Stimulated activated CD8-positive, alpha-beta memory T cell treated with anti-CD3 and anti-CD28 coated beads, Interleukin-12 subunit alpha, Interleukin-12 subunit beta, amount 100 ng/mL, for 1 hour (primary cell): Measurements from ENCODE around the gene RPA3.
"Not testable (repeated sequence)": the region's sequence is repeated elsewhere in the genome, so short reads cannot be mapped to it uniquely, and the experiment has no call there.

ENCODE experiments used
- DNase-seq: peaks from one replicate; pipeline ENCODE4 v3.0.0-alpha.2; 2020; ENCODE audit warnings: low read depth

The RPA3 gene

GRCh38 chr7:7694542-7694941, 23.9 kb downstream of the RPA3 start:
- DNase-seq = no peak

- no peak for DNase-seq
These were observed 24.5 kb downstream of the RPA3 start for GRCh38 chr7:7693881-7694280.

GRCh38 chr7:7688956-7689355, 29.5 kb downstream of the RPA3 start:
- DNase-seq = no peak

GRCh38 chr7:7688310-7688709, 30.1 kb downstream of the RPA3 start:
- DNase-seq = no peak

GRCh38 chr7:7687800-7688199, 30.6 kb downstream of the RPA3 start:
- no peak for DNase-seq

- no peak for DNase-seq
These were observed 31.4 kb downstream of the RPA3 start for GRCh38 chr7:7686811-7687508.

- no peak for DNase-seq
These were observed 35.5 kb downstream of the RPA3 start for GRCh38 chr7:7682861-7683260.

GRCh38 chr7:7681936-7682329, 36.5 kb downstream of the RPA3 start:
- DNase-seq = no peak

- peak; percentile 14 for DNase-seq
These were observed 37.0 kb downstream of the RPA3 start for GRCh38 chr7:7681191-7681935.

- DNase-seq = not testable (repeated sequence)
These were observed 38.8 kb downstream of the RPA3 start for GRCh38 chr7:7679640-7680039.

GRCh38 chr7:7675686-7676085, 42.7 kb downstream of the RPA3 start:
- no peak for DNase-seq

GRCh38 chr7:7673240-7673550, 45.2 kb downstream of the RPA3 start:
- no peak for DNase-seq

- no peak for DNase-seq
These were observed 45.7 kb downstream of the RPA3 start for GRCh38 chr7:7672545-7673239.

- no peak for DNase-seq
These were observed 47.0 kb downstream of the RPA3 start for GRCh38 chr7:7671361-7671760.

- DNase-seq = no peak
These were observed 47.9 kb downstream of the RPA3 start for GRCh38 chr7:7670490-7670889.

GRCh38 chr7:7668706-7669105, 49.7 kb downstream of the RPA3 start:
- no peak for DNase-seq

- DNase-seq = no peak
These were observed 51.2 kb downstream of the RPA3 start for GRCh38 chr7:7667187-7667586.

GRCh38 chr7:7665031-7665430, 53.4 kb downstream of the RPA3 start:
- no peak for DNase-seq

GRCh38 chr7:7664291-7664690, 54.1 kb downstream of the RPA3 start:
- DNase-seq = no peak

- no peak for DNase-seq
These were observed 55.9 kb downstream of the RPA3 start for GRCh38 chr7:7662527-7662926.

- DNase-seq = not testable (repeated sequence)
These were observed 61.9 kb downstream of the RPA3 start for GRCh38 chr7:7656459-7656858.

GRCh38 chr7:7654964-7655715, 63.3 kb downstream of the RPA3 start:
- no peak for DNase-seq
